Suppressor macrophage (primary cell): Measurements from ENCODE around the gene FMO1.
A peak's percentile ranks its signal among the peaks of the same experiment; 100 is the strongest.
"Not testable (repeated sequence)": the region's sequence is repeated elsewhere in the genome, so short reads cannot be mapped to it uniquely, and the experiment has no call there.

Experiments
- DNase-seq, 4 experiments: peaks; one replicate each; pipeline ENCODE4 v3.0.0-alpha.2; 2020 to 2022

The FMO1 gene

GRCh38 chr1:171236231-171236630, 12.1 kb upstream of the FMO1 start:
- not testable (repeated sequence) for DNase-seq

- no peak for DNase-seq
These were observed 4.4 kb upstream of the FMO1 start for GRCh38 chr1:171243878-171244277.

GRCh38 chr1:171245458-171246064, 2.7 kb upstream of the FMO1 start:
- DNase-seq, result peak; percentile 49 to 77 (median 62)

GRCh38 chr1:171247501-171247900, 793 bp upstream of the FMO1 start:
- no peak for DNase-seq

- no peak for DNase-seq
These were observed 547 bp downstream of the FMO1 start for GRCh38 chr1:171248841-171249240.

- DNase-seq, result no peak
These were observed 2.0 kb downstream of the FMO1 start for GRCh38 chr1:171250263-171250662.

GRCh38 chr1:171251042-171251951, 3.0 kb downstream of the FMO1 start:
- peak; percentile 8 to 51 (median 22) for DNase-seq

GRCh38 chr1:171251952-171252300, 3.6 kb downstream of the FMO1 start:
- DNase-seq, result no peak

- DNase-seq, result no peak
These were observed 4.2 kb downstream of the FMO1 start for GRCh38 chr1:171252482-171252881.

GRCh38 chr1:171254859-171255258, 6.6 kb downstream of the FMO1 start:
- no peak for DNase-seq

- DNase-seq, result no peak
These were observed 8.8 kb downstream of the FMO1 start for GRCh38 chr1:171256940-171257606.

GRCh38 chr1:171257607-171258076, 9.3 kb downstream of the FMO1 start:
- no peak for DNase-seq

GRCh38 chr1:171258429-171258828, 10.1 kb downstream of the FMO1 start:
- DNase-seq, result no peak

- no peak for DNase-seq
These were observed 10.6 kb downstream of the FMO1 start for GRCh38 chr1:171258943-171259342.

- DNase-seq, result no peak
These were observed 13.0 kb downstream of the FMO1 start for GRCh38 chr1:171261336-171261735.

GRCh38 chr1:171263901-171264300, 15.6 kb downstream of the FMO1 start:
- DNase-seq, result no peak

- no peak for DNase-seq
These were observed 17.4 kb downstream of the FMO1 start for GRCh38 chr1:171265686-171266085.

- no peak for DNase-seq
These were observed 18.6 kb downstream of the FMO1 start for GRCh38 chr1:171266930-171267329.

- DNase-seq, result no peak
These were observed 19.1 kb downstream of the FMO1 start for GRCh38 chr1:171267391-171267790.

- no peak for DNase-seq
These were observed 22.5 kb downstream of the FMO1 start for GRCh38 chr1:171270806-171271205.

GRCh38 chr1:171277534-171277933, 29.2 kb downstream of the FMO1 start:
- DNase-seq, result no peak

- no peak for DNase-seq
These were observed 30.9 kb downstream of the FMO1 start for GRCh38 chr1:171279234-171279633.

- peak in 2 of 4 experiments; percentile 7 to 28 for DNase-seq
These were observed 31.4 kb downstream of the FMO1 start for GRCh38 chr1:171279678-171280077.

GRCh38 chr1:171280599-171280998, 32.3 kb downstream of the FMO1 start:
- DNase-seq, result no peak
